AG09309 (cell line): ENCODE measurements around the gene ATP8A2.

Experiments used
- DNase-seq: peaks from one replicate; pipeline ENCODE4 v3.0.0-alpha.2; 2010; ENCODE audit warnings: low read depth
- H3K4me3 ChIP-seq: 2 replicates; pipeline ENCODE4 v1.5.1; 2011; ENCODE audit warnings: mild to moderate bottlenecking, low read depth, low read length, moderate library complexity; ENCODE audit not compliant: control insufficient read depth
- CTCF ChIP-seq: IDR thresholded peaks from 2 replicates; pipeline ENCODE4 v1.5.1; 2011; ENCODE audit warnings: mild to moderate bottlenecking, low read depth, low read length, inconsistent platforms; ENCODE audit not compliant: insufficient read depth, control insufficient read depth; ENCODE audit errors: missing control alignments

The ATP8A2 gene

GRCh38 chr13:25886438-25887214 is 514.9 kb downstream of the ATP8A2 start:
- TF ChIP-seq CTCF: no peak
- DNase-seq: peak; percentile 56
- H3K4me3 ChIP-seq: no peak overlapping the region

GRCh38 chr13:25887962-25888655 is 516.3 kb downstream of the ATP8A2 start:
- DNase-seq: no peak
- TF ChIP-seq CTCF: no peak
- no peak overlapping the region for H3K4me3 ChIP-seq

GRCh38 chr13:25890671-25891212 is 519.0 kb downstream of the ATP8A2 start:
- no peak overlapping the region for H3K4me3 ChIP-seq
- no peak for DNase-seq
- no peak for TF ChIP-seq CTCF

- no peak for DNase-seq
- no peak overlapping the region for H3K4me3 ChIP-seq
- TF ChIP-seq CTCF: no peak
These were observed 527.2 kb downstream of the ATP8A2 start for GRCh38 chr13:25898991-25899390.

- H3K4me3 ChIP-seq: no peak overlapping the region
- DNase-seq: no peak
- TF ChIP-seq CTCF: no peak
These were observed 527.7 kb downstream of the ATP8A2 start for GRCh38 chr13:25899464-25899863.

GRCh38 chr13:25899952-25900351 is 528.2 kb downstream of the ATP8A2 start:
- no peak for DNase-seq
- no peak overlapping the region for H3K4me3 ChIP-seq
- no peak for TF ChIP-seq CTCF
